AG10803 (cell line): ENCODE data around the gene KIF26A.

ENCODE experiments used
- DNase-seq: peaks from one replicate; pipeline ENCODE4 v3.0.0; 2010; ENCODE audit warnings: low read depth
- H3K4me3 ChIP-seq: 2 replicates; pipeline ENCODE4 v1.5.1; 2011; ENCODE audit warnings: mild to moderate bottlenecking, low read length, control low read depth
- CTCF ChIP-seq: conservative IDR thresholded peaks from 2 replicates; pipeline ENCODE4 v1.5.1; 2011; ENCODE audit warnings: mild to moderate bottlenecking, low read length, control low read depth, inconsistent platforms

Gene KIF26A

GRCh38 chr14:104181761-104182530 is 43.6 kb downstream of the KIF26A start:
- no peak overlapping the region for H3K4me3 ChIP-seq
- no peak for DNase-seq
- no peak for TF ChIP-seq CTCF

GRCh38 chr14:104182857-104183425 is 44.6 kb downstream of the KIF26A start:
- H3K4me3 ChIP-seq = no peak overlapping the region
- TF ChIP-seq CTCF = no peak
- DNase-seq = no peak

- TF ChIP-seq CTCF = no peak
- no peak overlapping the region for H3K4me3 ChIP-seq
- DNase-seq = no peak
Observed at GRCh38 chr14:104183796-104184195, 45.4 kb downstream of the KIF26A start.

GRCh38 chr14:104184506-104184905 is 46.1 kb downstream of the KIF26A start:
- no peak for DNase-seq
- no peak overlapping the region for H3K4me3 ChIP-seq
- TF ChIP-seq CTCF = no peak

GRCh38 chr14:104184911-104185499 is 46.6 kb downstream of the KIF26A start:
- no peak overlapping the region for H3K4me3 ChIP-seq
- no peak for DNase-seq
- no peak for TF ChIP-seq CTCF

GRCh38 chr14:104185916-104186495 is 47.6 kb downstream of the KIF26A start:
- H3K4me3 ChIP-seq = no peak overlapping the region
- no peak for DNase-seq
- TF ChIP-seq CTCF = no peak

GRCh38 chr14:104186575-104186974 is 48.2 kb downstream of the KIF26A start:
- H3K4me3 ChIP-seq = no peak overlapping the region
- DNase-seq = no peak
- TF ChIP-seq CTCF = no peak
